GM21737 (cell line): Measurements from ENCODE around the gene GRP.

Experiments used
- ATAC-seq: cut with Tn5 transposase; IDR thresholded peaks from one replicate; pipeline ENCODE4 v1.9.1; 2021; ENCODE audit warnings: mild to moderate bottlenecking, moderate library complexity; ENCODE audit not compliant: unreplicated experiment

The GRP gene

GRCh38 chr18:59219672-59220163 is at the start of gene GRP:
TSS of gene GRP (plus strand) at chr18:59220158. CDS start at chr18:59220266, 108 bp downstream.
- no peak for ATAC-seq

GRCh38 chr18:59172664-59173249 is 47.2 kb upstream of the GRP start:
- ATAC-seq, result no peak

DNA sequence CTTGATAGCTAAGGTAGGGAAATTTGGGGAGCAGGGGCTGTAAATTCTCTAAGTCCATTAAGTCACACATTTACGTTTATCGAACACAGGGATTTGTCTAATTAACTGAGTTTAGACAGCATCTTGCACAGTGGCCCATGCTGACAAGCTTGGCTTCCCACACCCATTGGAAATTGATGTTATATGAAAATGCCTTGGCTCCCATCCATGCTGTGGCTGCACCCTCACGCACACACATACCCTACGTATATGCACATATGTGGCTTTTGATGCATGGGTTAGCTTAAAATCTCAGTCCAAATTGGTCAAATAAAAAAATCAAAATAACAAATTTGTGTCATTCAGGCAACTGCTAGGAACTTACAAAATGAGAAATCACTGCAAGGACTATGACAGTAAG is 42.5 kb upstream of the GRP start:
- no peak for ATAC-seq

GRCh38 chr18:59180150-59180845 is 39.7 kb upstream of the GRP start:
- ATAC-seq, result no peak

DNA sequence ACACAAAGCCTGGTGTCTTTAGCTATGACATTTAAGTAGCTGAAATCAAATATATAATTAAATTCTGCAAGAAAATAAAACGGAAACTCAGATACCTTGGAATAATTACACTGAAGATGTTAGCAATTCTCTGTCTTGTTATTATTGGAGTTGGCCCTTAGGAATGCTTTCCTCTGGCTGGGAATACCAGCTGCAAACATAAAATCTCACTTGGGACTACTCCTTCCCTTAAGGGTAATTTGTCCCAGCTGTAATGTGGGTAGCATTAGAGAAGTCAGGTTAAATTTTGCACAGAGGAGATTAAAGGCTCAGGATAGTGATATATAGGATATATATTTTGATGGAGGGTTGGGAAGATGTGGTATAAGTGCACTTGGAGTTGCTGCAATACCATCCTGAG is 37.3 kb upstream of the GRP start:
- ATAC-seq, result no peak

DNA sequence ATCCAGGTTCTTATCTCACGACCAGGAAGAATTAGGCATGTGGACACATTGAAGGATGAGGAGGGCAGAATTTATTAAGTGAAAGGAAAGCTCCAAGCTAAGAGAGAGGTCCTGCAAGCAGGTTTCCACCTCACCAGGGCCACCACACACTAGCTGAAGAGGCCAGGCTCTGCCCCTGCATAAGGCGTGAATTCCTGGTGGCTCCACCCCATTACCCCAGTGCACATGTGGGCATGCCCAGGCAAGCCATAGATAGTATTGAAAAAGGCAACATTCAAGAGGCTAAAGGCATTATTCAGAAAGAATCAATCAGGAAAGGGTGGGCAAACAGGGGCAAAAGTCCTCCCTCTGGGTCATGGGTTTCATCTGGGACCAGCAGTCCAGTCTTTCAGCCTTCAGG is 30.9 kb upstream of the GRP start:
- no peak for ATAC-seq

DNA sequence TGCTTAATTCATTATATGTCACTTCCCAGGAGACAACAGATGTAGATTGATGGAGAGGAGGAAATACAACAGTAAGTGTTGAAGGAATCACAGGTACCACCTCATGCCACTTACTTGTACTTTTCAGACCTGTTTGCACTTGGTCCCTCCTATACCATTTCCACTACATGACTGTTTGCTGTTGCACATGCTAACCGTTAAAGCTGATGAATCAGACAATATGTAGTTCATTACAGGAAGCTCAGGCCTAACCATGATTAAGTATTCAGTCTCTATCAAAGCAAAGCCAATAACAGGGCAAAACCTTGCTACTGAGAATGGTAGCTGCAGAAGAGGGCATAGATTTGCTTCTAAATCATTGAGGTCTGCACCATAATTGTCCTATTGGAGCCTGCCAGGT is 30.2 kb upstream of the GRP start:
- no peak for ATAC-seq

GRCh38 chr18:59196161-59196725 is 23.7 kb upstream of the GRP start:
- ATAC-seq, result no peak

- ATAC-seq, result no peak
Observed at GRCh38 chr18:59197636-59198035, 22.3 kb upstream of the GRP start.

DNA sequence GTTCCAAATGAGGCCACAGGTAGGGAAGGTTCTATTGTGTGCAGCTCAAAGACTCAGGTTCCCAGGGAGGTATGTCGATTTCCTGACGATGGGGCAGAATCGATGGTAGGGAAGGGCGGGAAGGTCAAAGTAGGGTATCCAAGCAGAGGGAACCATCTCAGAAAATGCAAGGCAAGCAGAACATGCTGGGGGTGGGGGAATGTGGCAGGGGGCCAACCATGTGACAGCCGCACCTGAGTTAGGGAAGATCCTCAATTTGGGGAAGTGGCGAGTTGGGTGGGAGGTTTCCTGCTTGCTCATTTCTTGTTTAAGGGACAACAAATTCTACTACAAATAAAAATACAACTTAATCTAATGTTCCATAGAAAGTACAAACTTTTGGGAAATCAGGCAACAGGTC is 21.7 kb upstream of the GRP start:
- ATAC-seq, result no peak

GRCh38 chr18:59200787-59201186 is 19.2 kb upstream of the GRP start:
- ATAC-seq, result no peak

GRCh38 chr18:59202258-59202820 is 17.6 kb upstream of the GRP start:
- ATAC-seq, result no peak

- no peak for ATAC-seq
Observed at GRCh38 chr18:59207506-59207905, 12.5 kb upstream of the GRP start.

GRCh38 chr18:59208602-59209125 is 11.3 kb upstream of the GRP start:
- no peak for ATAC-seq

- ATAC-seq, result no peak
Observed at GRCh38 chr18:59210299-59210698, 9.7 kb upstream of the GRP start.

DNA sequence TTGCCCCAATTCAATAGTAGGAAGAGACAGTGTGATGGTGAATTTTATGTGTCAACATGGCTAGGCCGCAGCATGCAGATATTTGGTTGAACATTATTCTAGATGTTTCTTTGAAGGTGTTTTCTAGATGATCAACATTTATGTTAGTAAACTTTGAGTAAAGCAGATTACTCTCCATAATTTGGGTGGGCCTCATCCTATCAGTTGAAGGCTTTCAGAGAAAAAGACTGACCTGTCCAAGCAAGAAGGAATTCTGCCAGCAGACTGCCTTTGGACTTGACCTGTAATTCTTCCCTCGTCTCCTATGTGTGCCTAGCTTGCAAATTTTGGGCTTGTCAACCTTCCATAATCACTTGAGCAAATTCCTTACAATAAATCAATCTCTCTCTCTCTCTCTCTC is 8.3 kb upstream of the GRP start:
- no peak for ATAC-seq

DNA sequence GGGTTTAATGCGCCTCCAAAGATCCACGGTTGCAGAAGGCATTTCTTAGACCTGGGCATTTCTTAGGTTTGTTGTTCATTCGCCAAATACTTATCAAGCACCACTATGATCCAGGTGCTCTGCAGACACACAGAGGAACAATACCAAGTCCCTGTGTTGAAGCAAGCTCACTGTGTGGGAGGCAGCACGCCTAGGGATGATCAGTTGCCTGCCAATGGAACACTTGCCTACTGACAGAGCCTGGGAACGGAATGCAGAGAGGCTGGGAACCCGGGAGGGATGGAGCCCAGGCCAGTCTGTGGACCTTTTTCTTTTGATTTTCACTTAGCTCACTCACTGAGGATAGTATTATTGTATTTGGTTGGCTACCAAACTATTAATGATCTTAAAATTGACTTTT is 1.9 kb upstream of the GRP start:
- ATAC-seq, result no peak

DNA sequence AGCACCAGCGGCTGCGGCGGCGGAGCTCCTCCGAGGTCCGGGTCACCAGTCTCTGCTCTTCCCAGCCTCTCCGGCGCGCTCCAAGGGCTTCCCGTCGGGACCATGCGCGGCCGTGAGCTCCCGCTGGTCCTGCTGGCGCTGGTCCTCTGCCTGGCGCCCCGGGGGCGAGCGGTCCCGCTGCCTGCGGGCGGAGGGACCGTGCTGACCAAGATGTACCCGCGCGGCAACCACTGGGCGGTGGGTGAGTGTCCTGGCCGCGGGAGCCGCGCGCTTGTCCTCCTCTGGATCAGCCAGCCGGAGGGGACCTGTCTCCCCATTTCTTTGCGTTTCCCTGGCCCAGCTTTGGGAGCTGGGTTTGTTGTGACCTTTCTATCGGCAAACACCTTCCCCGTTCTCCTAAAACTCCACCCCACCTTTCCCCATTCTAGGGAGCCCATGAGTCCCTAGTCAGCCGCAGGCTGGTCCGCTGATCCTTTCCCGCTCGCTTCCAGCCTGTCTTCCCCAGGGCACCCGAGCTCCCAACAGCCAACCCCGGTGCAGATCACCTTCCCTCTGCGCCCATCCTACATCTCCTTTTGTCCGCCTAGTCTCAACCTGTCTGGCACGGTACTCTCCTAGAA is 316 bp downstream of the GRP start:
- ATAC-seq, result no peak

GRCh38 chr18:59220784-59221765 is 1.1 kb downstream of the GRP start:
- ATAC-seq, result no peak

DNA sequence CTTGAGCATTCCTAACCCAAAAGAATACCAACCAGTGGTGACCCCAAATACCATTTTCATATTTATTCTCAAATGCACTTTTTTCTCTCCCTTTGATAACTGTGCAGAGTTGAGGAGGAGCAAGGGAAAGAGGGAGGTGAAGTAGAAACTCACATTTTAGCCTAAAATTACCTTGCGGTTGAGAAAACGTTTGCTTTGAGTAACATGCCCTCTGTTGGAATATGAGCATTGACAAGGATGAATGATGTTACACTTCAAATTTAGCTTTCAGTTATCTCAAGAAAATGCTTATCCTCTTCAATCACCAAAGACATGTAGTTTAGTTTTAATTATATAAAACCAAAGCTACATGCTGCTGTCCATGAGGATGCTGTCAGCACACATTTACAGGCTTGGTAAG is 2.4 kb downstream of the GRP start:
- ATAC-seq, result no peak
